Glutamatergic neuron (in vitro differentiated cells): ENCODE results near the gene PTH2R. TPM values are rescaled to one million over a fixed set of nuclear protein-coding genes. Genes with fewer than 3 reads are reported as not detected.

ENCODE experiments used
- DNase-seq: peaks from one replicate; pipeline ENCODE4 v3.0.0; 2022
- H3K27ac Mint-ChIP-seq: one replicate; pipeline ENCODE4 v1.8.0; 2020; ENCODE audit warnings: mild to moderate bottlenecking, mixed read lengths, inconsistent platforms; ENCODE audit not compliant: unreplicated experiment
- H3K27me3 Mint-ChIP-seq: one replicate; pipeline ENCODE4 v1.8.0; 2020; ENCODE audit warnings: mild to moderate bottlenecking, moderate library complexity, mixed read lengths, inconsistent platforms; ENCODE audit not compliant: unreplicated experiment
- H3K36me3 Mint-ChIP-seq: one replicate; pipeline ENCODE4 v1.8.0; 2020; ENCODE audit warnings: mild to moderate bottlenecking, mixed read lengths, inconsistent platforms; ENCODE audit not compliant: unreplicated experiment
- H3K4me1 Mint-ChIP-seq: one replicate; pipeline ENCODE4 v1.8.0; 2020; ENCODE audit warnings: mild to moderate bottlenecking, low read depth, mixed read lengths, inconsistent platforms; ENCODE audit not compliant: unreplicated experiment
- H3K4me3 Mint-ChIP-seq: one replicate; pipeline ENCODE4 v1.8.0; 2020; ENCODE audit warnings: mild to moderate bottlenecking, mixed read lengths, inconsistent platforms; ENCODE audit not compliant: unreplicated experiment
- H3K9me3 Mint-ChIP-seq: one replicate; pipeline ENCODE4 v1.8.0; 2020; ENCODE audit warnings: mild to moderate bottlenecking, moderate library complexity, mixed read lengths, inconsistent platforms; ENCODE audit not compliant: unreplicated experiment
- CTCF ChIP-seq: fragments of 200-600 bp; sonication (generic); IDR thresholded peaks from one replicate; pipeline ENCODE4 v1.5.0; 2021; ENCODE audit not compliant: partially characterized antibody, unreplicated experiment
- total RNA-seq: library from RNA; stranded (reverse); fragmentation: NEBNext Ultra II Directional; extraction: Animal tissue kit (Norgen Biotek cat#: 25700); gene quantifications from one replicate; pipeline ENCODE4 v1.2.1, GENCODE V29; 2021; ENCODE audit not compliant: unreplicated experiment

PTH2R gene
- total RNA-seq, 1 donor from 2014 or later, result not detected

- H3K27me3 Mint-ChIP-seq, result peaks cover 3% of the 10 kb centered on the region
- peaks cover 3% of the 10 kb centered on the region for H3K9me3 Mint-ChIP-seq
- no peak overlapping the region for H3K4me3 Mint-ChIP-seq
- no peak for TF ChIP-seq CTCF
- H3K36me3 Mint-ChIP-seq, result peaks cover 20% of the 10 kb centered on the region
- H3K27ac Mint-ChIP-seq, result no peak overlapping the region
- peaks cover 2% of the 10 kb centered on the region for H3K4me1 Mint-ChIP-seq
- no peak for DNase-seq
These were observed 46.1 kb upstream of the PTH2R start for GRCh38 chr2:208360259-208361076.

GRCh38 chr2:208361077-208361441 is 45.5 kb upstream of the PTH2R start:
- Mint-ChIP-seq H3K36me3 (peaks cover 20% of the 10 kb centered on the region), H3K27ac (no peak overlapping the region), H3K4me1 (peaks cover 2% of the 10 kb centered on the region), H3K9me3 (peaks cover 3% of the 10 kb centered on the region), H3K4me3 (no peak overlapping the region), H3K27me3 (peaks cover 3% of the 10 kb centered on the region)
- TF ChIP-seq CTCF, result no peak
- DNase-seq, result no peak

DNA sequence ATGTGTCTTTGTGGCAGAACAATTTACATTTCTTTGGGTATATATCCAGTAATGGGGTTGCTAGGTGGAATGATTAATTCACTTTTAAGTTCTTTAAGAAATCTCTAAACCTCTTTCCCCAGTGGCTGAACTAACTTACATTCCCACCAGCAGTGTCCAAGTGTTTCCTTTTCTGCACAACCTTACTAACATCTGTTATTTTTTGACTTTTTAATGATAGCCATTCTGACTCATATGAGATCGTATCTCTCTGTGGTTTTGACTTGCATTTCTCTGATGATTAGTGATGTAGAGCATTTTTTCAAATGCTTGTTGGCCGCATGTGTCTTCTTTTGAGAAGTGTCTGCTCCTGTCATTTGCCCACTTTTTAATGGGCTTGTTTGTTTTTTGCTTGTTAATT is 43.1 kb upstream of the PTH2R start:
- Mint-ChIP-seq H3K4me1 (peaks cover 2% of the 10 kb centered on the region), H3K4me3 (no peak overlapping the region), H3K27ac (no peak overlapping the region), H3K27me3 (peaks cover 3% of the 10 kb centered on the region), H3K36me3 (peaks cover 20% of the 10 kb centered on the region), H3K9me3 (peaks cover 3% of the 10 kb centered on the region)
- no peak for TF ChIP-seq CTCF
- DNase-seq, result no peak

DNA sequence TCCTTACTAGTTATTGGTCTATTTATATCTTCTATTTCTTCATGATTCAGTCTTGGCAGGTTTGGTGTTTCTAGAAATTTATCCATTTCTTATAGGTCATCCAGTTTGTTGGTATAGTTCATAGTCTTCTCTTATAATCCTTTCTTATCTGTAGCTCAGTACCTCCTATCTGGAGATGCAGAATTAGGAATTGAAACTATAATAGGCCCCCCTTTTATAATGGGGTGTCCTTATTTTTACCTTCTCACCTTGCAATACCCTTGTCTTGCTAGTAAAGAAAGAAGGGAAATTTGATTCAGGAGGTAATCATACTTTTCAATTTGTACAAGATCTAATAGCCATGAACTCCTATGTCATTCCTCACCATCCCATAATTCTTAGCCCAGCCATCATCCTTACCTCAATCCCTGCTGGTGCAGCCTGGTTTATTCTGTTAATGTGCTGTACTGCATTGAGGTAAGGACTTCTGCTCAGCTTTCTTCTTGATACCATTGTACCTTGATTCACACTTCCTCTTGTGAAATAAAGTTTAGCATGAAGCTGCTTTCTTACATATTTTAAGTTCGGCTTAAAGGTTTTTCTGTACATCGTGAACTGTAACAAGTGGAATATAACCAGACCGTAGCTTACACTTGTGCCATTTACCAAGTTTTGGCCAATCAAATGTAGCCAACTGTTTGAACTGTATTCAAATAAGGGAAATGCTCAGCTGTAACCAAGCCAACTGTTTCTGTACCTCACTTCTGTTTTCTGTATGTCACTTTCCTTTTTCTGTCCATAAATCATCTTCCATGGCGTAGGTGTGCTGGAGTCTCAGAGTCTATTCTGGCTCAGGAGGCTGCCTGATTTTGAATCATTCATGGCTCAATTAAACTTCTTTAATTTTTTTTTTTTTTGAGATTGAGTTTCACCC is 40.1 kb upstream of the PTH2R start:
- peaks cover 3% of the 10 kb centered on the region for H3K27me3 Mint-ChIP-seq
- DNase-seq, result no peak
- no peak for TF ChIP-seq CTCF
- H3K4me3 Mint-ChIP-seq, result no peak overlapping the region
- H3K4me1 Mint-ChIP-seq, result peaks cover under 1% of the 10 kb centered on the region
- H3K27ac Mint-ChIP-seq, result no peak overlapping the region
- peaks cover 20% of the 10 kb centered on the region for H3K36me3 Mint-ChIP-seq
- peaks cover 3% of the 10 kb centered on the region for H3K9me3 Mint-ChIP-seq
